Smooth muscle cell (in vitro differentiated cells): ENCODE measurements around the gene CNN1. TPM values are rescaled to one million over a fixed set of nuclear protein-coding genes. Genes with fewer than 3 reads are reported as not detected.

Source experiments
- DNase-seq: peaks from one replicate; lab custom pipeline; 2025; ENCODE audit not compliant: unreplicated experiment; lab: John Stamatoyannopoulos, UW
- H2AFZ ChIP-seq: fragments of 200-600 bp; sonication (generic); 2 replicates; pipeline ENCODE4 v1.6.0; 2016; ENCODE audit warnings: antibody characterized with exemption, low read depth, mild to moderate bottlenecking
- H3F3A ChIP-seq: fragments of 200-600 bp; sonication (generic); 2 replicates; pipeline ENCODE4 v1.6.0; 2017; ENCODE audit warnings: antibody characterized with exemption, low read depth
- H3K27ac ChIP-seq: fragments of 200-600 bp; sonication (generic); 2 replicates; pipeline ENCODE4 v1.5.1; 2016; ENCODE audit warnings: low read depth, mild to moderate bottlenecking
- H3K27me3 ChIP-seq: fragments of 200-600 bp; sonication (generic); 2 replicates; pipeline ENCODE4 v1.6.1; 2016; ENCODE audit warnings: low read depth, mild to moderate bottlenecking
- H3K36me3 ChIP-seq: fragments of 200-600 bp; sonication (generic); 2 replicates; pipeline ENCODE4 v1.5.1; 2016; ENCODE audit warnings: low read depth
- H3K4me1 ChIP-seq: fragments of 200-600 bp; sonication (generic); 2 replicates; pipeline ENCODE4 v1.5.1; 2016; ENCODE audit warnings: low read depth
- H3K4me2 ChIP-seq: fragments of 200-600 bp; sonication (generic); 2 replicates; pipeline ENCODE4 v1.6.0; 2016; ENCODE audit warnings: mild to moderate bottlenecking
- H3K4me3 ChIP-seq: fragments of 200-600 bp; sonication (generic); 2 replicates; pipeline ENCODE4 v1.5.1; 2016; ENCODE audit warnings: mild to moderate bottlenecking
- H3K79me2 ChIP-seq: fragments of 200-600 bp; sonication (generic); 2 replicates; pipeline ENCODE4 v1.6.0; 2016; ENCODE audit warnings: low read depth, mild to moderate bottlenecking
- H3K9ac ChIP-seq: fragments of 200-600 bp; sonication (generic); 2 replicates; pipeline ENCODE4 v1.6.0; 2016; ENCODE audit warnings: low read depth
- H3K9me3 ChIP-seq: fragments of 200-600 bp; sonication (generic); replicated peaks from 2 replicates; pipeline ENCODE4 v1.5.1; 2016; ENCODE audit warnings: low read depth
- H4K20me1 ChIP-seq: fragments of 200-600 bp; sonication (generic); 2 replicates; pipeline ENCODE4 v1.6.0; 2016; ENCODE audit warnings: low read depth
- CTCF ChIP-seq: fragments of 200-600 bp; sonication (generic); IDR thresholded peaks from 2 replicates; pipeline ENCODE4 v1.5.1; 2017; ENCODE audit warnings: borderline replicate concordance, mild to moderate bottlenecking, antibody characterized with exemption; ENCODE audit not compliant: insufficient read depth, poor library complexity, severe bottlenecking
- WGBS: methylation state at CpG from one replicate; pipeline ENCODE4 v1.1.7; 2016; ENCODE audit warnings: low lambda C conversion rate; 5-methylcytosine and 5-hydroxymethylcytosine counted together
- polyA plus RNA-seq: library from polyadenylated mRNA; unstranded; fragments of >200 nt; fragmentation: Nextera tagmentation; extraction: Ambion mirVana; gene quantifications from 2 replicates; pipeline ENCODE4 v1.2.1, GENCODE V29; 2016
- total RNA-seq: library from RNA; depleted of rRNA; stranded (reverse); fragments of >200 nt; gene quantifications from 2 replicates; pipeline ENCODE4 v1.2.3, GENCODE V29; 2014

CNN1 gene
- total and polyA plus RNA-seq, 2 experiments from 2014 or later = 72.8 to 99.5 TPM

- H4K20me1 ChIP-seq = no peaks in the 10 kb centered on the region
- no peaks in the 10 kb centered on the region for H3F3A ChIP-seq
- no peak overlapping the region for H3K27ac ChIP-seq
- H2AFZ ChIP-seq = no peak overlapping the region
- H3K4me1 ChIP-seq = no peaks in the 10 kb centered on the region
- H3K79me2 ChIP-seq = no peaks in the 10 kb centered on the region
- no peak overlapping the region for H3K4me2 ChIP-seq
- no peaks in the 10 kb centered on the region for H3K9me3 ChIP-seq
- H3K27me3 ChIP-seq = no peaks in the 10 kb centered on the region
- no peak overlapping the region for H3K4me3 ChIP-seq
- no peak overlapping the region for H3K9ac ChIP-seq
- 86% methylated on average over 6 of the region's 6 CpGs for WGBS
- no peak for DNase-seq
- TF ChIP-seq CTCF = no peak
- no peaks in the 10 kb centered on the region for H3K36me3 ChIP-seq
Observed at GRCh38 chr19:11586331-11586730, 47.7 kb downstream of the CNN1 start.

GRCh38 chr19:11587302-11587974 is 48.8 kb downstream of the CNN1 start:
- DNase-seq = peak; percentile 32
- no peaks in the 10 kb centered on the region for H3K79me2 ChIP-seq
- WGBS = 20% methylated on average over 5 of the region's 7 CpGs
- H3K36me3 ChIP-seq = no peaks in the 10 kb centered on the region
- no peak overlapping the region for H3K4me2 ChIP-seq
- no peaks in the 10 kb centered on the region for H3K9me3 ChIP-seq
- H4K20me1 ChIP-seq = no peaks in the 10 kb centered on the region
- H3F3A ChIP-seq = no peaks in the 10 kb centered on the region
- H2AFZ ChIP-seq = peak overlapping the region; percentile 7
- TF ChIP-seq CTCF = peak; percentile 89
- no peak overlapping the region for H3K4me3 ChIP-seq
- H3K4me1 ChIP-seq = no peaks in the 10 kb centered on the region
- H3K27ac ChIP-seq = no peak overlapping the region
- H3K27me3 ChIP-seq = no peaks in the 10 kb centered on the region
- H3K9ac ChIP-seq = no peak overlapping the region

GRCh38 chr19:11587975-11588631 is 49.5 kb downstream of the CNN1 start:
- no peaks in the 10 kb centered on the region for H3K27me3 ChIP-seq
- no peaks in the 10 kb centered on the region for H3K9me3 ChIP-seq
- DNase-seq = no peak
- no peak overlapping the region for H3K9ac ChIP-seq
- H3F3A ChIP-seq = no peaks in the 10 kb centered on the region
- peak overlapping the region; percentile 7 for H2AFZ ChIP-seq
- no peaks in the 10 kb centered on the region for H3K36me3 ChIP-seq
- H3K4me2 ChIP-seq = no peak overlapping the region
- 79% methylated on average over 13 of the region's 13 CpGs for WGBS
- no peaks in the 10 kb centered on the region for H4K20me1 ChIP-seq
- no peak for TF ChIP-seq CTCF
- no peaks in the 10 kb centered on the region for H3K79me2 ChIP-seq
- H3K4me1 ChIP-seq = no peaks in the 10 kb centered on the region
- no peak overlapping the region for H3K4me3 ChIP-seq
- H3K27ac ChIP-seq = no peak overlapping the region
